HCT116 (cell line): ENCODE measurements around the gene PON3. TPM values are rescaled to one million over a fixed set of nuclear protein-coding genes. Genes with fewer than 3 reads are reported as not detected.

Experiments used
- ATAC-seq: fragments of 200-7000 bp; cut with Tn5 transposase; 2 replicates; pipeline ENCODE4 v1.9.1; 2020; ENCODE audit warnings: mild to moderate bottlenecking, moderate library complexity
- BruUV-seq: library from RNA; stranded (reverse); fragments of 400-500 nt; replicated peaks from 2 replicates; lab custom pipeline; 2021; lab: Mats Ljungman, UMichigan
- CTCF ChIA-PET: fragments of 300-600 bp; sonication (Branson Sonifier 250); formaldehyde crosslinking; loops from one replicate; lab custom pipeline; 2021; ENCODE audit warnings: antibody characterized with exemption; lab: Charles Lee
- POLR2A ChIA-PET: fragments of 300-600, 350-600 bp; sonication (Branson Sonifier 250); formaldehyde crosslinking; loops from one replicate; lab custom pipeline; 2021; ENCODE audit warnings: antibody characterized with exemption; lab: Charles Lee
- RAD21 ChIA-PET, 2 experiments: fragments of 300-600 bp; sonication (Branson Sonifier 250); formaldehyde crosslinking; loops; one replicate each; lab custom pipeline; 2023; ENCODE audit warnings: low total read pairs in 2 of 2; ENCODE audit not compliant: uncharacterized antibody in 2 of 2, unreplicated experiment in 2 of 2, low non-redundant PET in 1 of 2; lab: Charles Lee
- DNase-seq: peaks from one replicate; pipeline ENCODE4 v3.0.0-alpha.2; 2010; ENCODE audit warnings: low read depth, low spot score
- H2AFZ ChIP-seq: fragments of 200-600 bp; shearing (Covaris generic), sonication (generic); 2 replicates; pipeline ENCODE4 v1.6.1; 2017; ENCODE audit warnings: low read depth, mixed run types, mixed read lengths, antibody characterized with exemption, low read length; ENCODE audit not compliant: poor library complexity, severe bottlenecking
- H3K27ac ChIP-seq: 2 replicates; pipeline ENCODE4 v1.5.1; 2012; ENCODE audit warnings: low read depth, low read length
- H3K27me3 ChIP-seq: fragments of 200-600 bp; sonication (generic); 2 replicates; pipeline ENCODE4 v1.6.1; 2016; ENCODE audit warnings: mixed run types, low read length, mixed read lengths; ENCODE audit not compliant: insufficient read depth
- H3K36me3 ChIP-seq, 2 experiments: fragments of 200-500 bp in 1 of 2; fragments of 200-600 bp in 1 of 2; sonication (Bioruptor generic) in 1 of 2; sonication (generic) in 1 of 2; 2 replicates each; pipeline versions ENCODE4 v1.5.1 to v1.6.1; 2014 to 2016; ENCODE audit warnings: low read length in 2 of 2, inconsistent platforms in 1 of 2, mixed read lengths in 1 of 2, mixed run types in 1 of 2; ENCODE audit not compliant: insufficient read depth in 2 of 2, control insufficient read depth in 1 of 2
- H3K4me1 ChIP-seq, 2 experiments: fragments of 200-600 bp in 1 of 2; sonication (generic) in 1 of 2; 2 replicates each; pipeline versions ENCODE4 v1.5.1 to v1.6.1; 2012 to 2017; ENCODE audit warnings: low read length in 2 of 2, inconsistent platforms in 1 of 2, mild to moderate bottlenecking in 1 of 2, mixed read lengths in 1 of 2, mixed run types in 1 of 2, moderate library complexity in 1 of 2; ENCODE audit not compliant: insufficient read depth in 2 of 2, control insufficient read depth in 1 of 2
- H3K4me2 ChIP-seq: fragments of 200-600 bp; sonication (generic); 2 replicates; pipeline ENCODE4 v1.6.1; 2017; ENCODE audit warnings: mixed run types, low read length, mixed read lengths
- H3K4me3 ChIP-seq, 2 experiments: fragments of 200-600 bp in 1 of 2; sonication (generic) in 1 of 2; replicated peaks in 1 of 2; 2 replicates each; pipeline ENCODE4 v1.5.1; 2011 to 2016; ENCODE audit warnings: low read length in 2 of 2, control low read depth in 1 of 2, low read depth in 1 of 2, mild to moderate bottlenecking in 1 of 2, mixed read lengths in 1 of 2, mixed run types in 1 of 2
- H3K79me2 ChIP-seq: fragments of 200-600 bp; sonication (generic); 2 replicates; pipeline ENCODE4 v1.6.1; 2017; ENCODE audit warnings: mild to moderate bottlenecking, mixed run types, low read length, moderate library complexity, mixed read lengths; ENCODE audit not compliant: insufficient read depth
- H3K9ac ChIP-seq: fragments of 200-600 bp; sonication (generic); 2 replicates; pipeline ENCODE4 v1.6.1; 2016; ENCODE audit warnings: low read length, mixed read lengths
- H3K9me2 ChIP-seq: fragments of 200-600 bp; sonication (generic), shearing (Covaris generic); 2 replicates; pipeline ENCODE4 v1.6.1; 2017; ENCODE audit warnings: mixed run types, mild to moderate bottlenecking, moderate library complexity; ENCODE audit not compliant: insufficient read depth
- H3K9me3 ChIP-seq, 2 experiments: fragments of 200-500 bp in 1 of 2; fragments of 200-600 bp in 1 of 2; sonication (Bioruptor generic) in 1 of 2; sonication (generic) in 1 of 2; 2 replicates each; pipeline ENCODE4 v1.6.1; 2014 to 2017; ENCODE audit warnings: low read length in 2 of 2, mixed read lengths in 2 of 2, inconsistent platforms in 1 of 2, low read depth in 1 of 2, mild to moderate bottlenecking in 1 of 2, mixed run types in 1 of 2, moderate library complexity in 1 of 2; ENCODE audit not compliant: control insufficient read depth in 1 of 2, insufficient read depth in 1 of 2
- H4K20me1 ChIP-seq: fragments of 200-600 bp; sonication (generic), shearing (Covaris generic); 2 replicates; pipeline ENCODE4 v1.6.1; 2017; ENCODE audit warnings: mixed run types, mild to moderate bottlenecking, moderate library complexity; ENCODE audit not compliant: insufficient read depth
- CTCF ChIP-seq, 3 experiments: fragments of 200-600 bp in 1 of 3; sonication (generic) in 1 of 3; IDR thresholded peaks in 2 of 3; conservative IDR thresholded peaks in 1 of 3; 2 replicates each; pipeline ENCODE4 v1.5.1; 2012 to 2017; ENCODE audit warnings: low read depth in 2 of 3, low read length in 2 of 3, antibody characterized with exemption in 1 of 3, borderline replicate concordance in 1 of 3, control low read depth in 1 of 3, mild to moderate bottlenecking in 1 of 3, mixed read lengths in 1 of 3, mixed run types in 1 of 3, moderate library complexity in 1 of 3; ENCODE audit not compliant: insufficient read depth in 1 of 3
- EZH2 ChIP-seq: fragments of 200-600 bp; sonication (generic); IDR thresholded peaks from 2 replicates; pipeline ENCODE4 v1.6.1; 2017; ENCODE audit warnings: antibody characterized with exemption, mixed run types
- EZH2phosphoT487 ChIP-seq: fragments of 200-600 bp; IDR thresholded peaks from 2 replicates; pipeline ENCODE4 v1.6.1; 2018; ENCODE audit warnings: antibody characterized with exemption, borderline replicate concordance
- SIN3A ChIP-seq: IDR thresholded peaks from 2 replicates; pipeline ENCODE4 v1.6.1; 2012; ENCODE audit warnings: low read depth
- intact Hi-C: fragments of 100-400 bp; cut with micrococcal nuclease; formaldehyde crosslinking; loops from 2 replicates; pipeline ENCODE4 v1.10.0; 2022
- total RNA-seq: library from RNA; stranded (reverse); gene quantifications from one replicate; pipeline ENCODE4 v1.2.1, GENCODE V29; 2021; ENCODE audit not compliant: unreplicated experiment

PON3 gene
- total RNA-seq, 1 experiment from 2014 or later: 2.6 TPM

GRCh38 chr7:95342642-95343307 lies 53.4 kb downstream of the PON3 start:
- H3K27ac ChIP-seq: no peak overlapping the region

GRCh38 chr7:95342029-95342428 lies 54.1 kb downstream of the PON3 start:
- ChIA-PET CTCF (no interaction called here), RAD21 (no interaction called here), POLR2A (no interaction called here)
- Histone ChIP-seq H3K36me3 (no peaks in the 10 kb centered on the region), H3K4me2 (no peak overlapping the region), H3K9me3 (no peaks in the 10 kb centered on the region), H3K4me3 (no peak overlapping the region), H3K4me1 (no peaks in the 10 kb centered on the region), H2AFZ (no peak overlapping the region), H3K9ac (no peak overlapping the region), H3K27me3 (no peaks in the 10 kb centered on the region), H3K9me2 (no peaks in the 10 kb centered on the region), H3K79me2 (no peaks in the 10 kb centered on the region), H3K27ac (no peak overlapping the region), H4K20me1 (no peaks in the 10 kb centered on the region)
- intact Hi-C loops: no loop called here
- DNase-seq: no peak
- no peak for ATAC-seq
- no TSS peak for BruUV-seq
- TF ChIP-seq SIN3A: no peak
- no peak for TF ChIP-seq EZH2phosphoT487
- no peak for TF ChIP-seq EZH2

More at GRCh38 chr7:95342642-95343307, 53.4 kb downstream of the PON3 start:
- H3K4me3 ChIP-seq: no peak overlapping the region
- no peaks in the 10 kb centered on the region for H3K79me2 ChIP-seq
- ChIA-PET RAD21 (no interaction called here), CTCF (no interaction called here), POLR2A (no interaction called here)
- TF ChIP-seq EZH2phosphoT487 (no peak), CTCF (IDR thresholded peaks at IDR 0.05 in 2 of 3, conservative IDR thresholded peaks at IDR 0.05 in 1 of 3; ENCODE audit: borderline replicate concordance in 1 of 3, insufficient read depth in 1 of 3, low read depth in 2 of 3, low read length in 2 of 3) (0 out of 6 replicates have a peak, but pooled peaks of 1 of the 3 experiments have one; percentile 11)
- no peak overlapping the region for H3K9ac ChIP-seq
- H3K27me3 ChIP-seq: no peaks in the 10 kb centered on the region
- ATAC-seq (no peak), DNase-seq (no peak)
- BruUV-seq: no TSS peak
- no peaks in the 10 kb centered on the region for H4K20me1 ChIP-seq
- no peaks in the 10 kb centered on the region for H3K4me1 ChIP-seq
- H3K9me2 ChIP-seq: no peaks in the 10 kb centered on the region
- H2AFZ ChIP-seq: no peak overlapping the region
- H3K4me2 ChIP-seq: no peak overlapping the region
- intact Hi-C loops: no loop called here
- H3K9me3 ChIP-seq: no peaks in the 10 kb centered on the region
- no peaks in the 10 kb centered on the region for H3K36me3 ChIP-seq
